HEK293 (cell line): ENCODE results near the gene SLC4A8.

Experiments
- CTCF ChIP-seq: fragments of 450-650 bp; formaldehyde crosslinking; IDR thresholded peaks from 2 replicates; pipeline ENCODE4 v1.5.1; 2016; ENCODE audit warnings: missing biosample characterization, missing genetic modification characterization
- KLF16 ChIP-seq: fragments of 450-650 bp; formaldehyde crosslinking; IDR thresholded peaks from 2 replicates; pipeline ENCODE4 v1.5.1; 2017; ENCODE audit warnings: missing biosample characterization, missing genetic modification characterization
- ZNF274 ChIP-seq, 2 experiments: fragments of 200-500 bp in 1 of 2; fragments of 450-650 bp in 1 of 2; sonication (Bioruptor generic) in 1 of 2; formaldehyde crosslinking in 1 of 2; IDR thresholded peaks; 2 replicates each; pipeline versions ENCODE4 v1.5.1 to v1.6.1; 2014 to 2016; ENCODE audit warnings: borderline replicate concordance in 1 of 2, inconsistent platforms in 1 of 2, low read length in 1 of 2, missing biosample characterization in 1 of 2, missing genetic modification characterization in 1 of 2
- TF ChIP-seq, protein P1 (sequence below): fragments of 450-650 bp; formaldehyde crosslinking; IDR thresholded peaks from 2 replicates; pipeline ENCODE4 v1.5.1; 2017; ENCODE audit warnings: missing biosample characterization, missing genetic modification characterization

DNA sequence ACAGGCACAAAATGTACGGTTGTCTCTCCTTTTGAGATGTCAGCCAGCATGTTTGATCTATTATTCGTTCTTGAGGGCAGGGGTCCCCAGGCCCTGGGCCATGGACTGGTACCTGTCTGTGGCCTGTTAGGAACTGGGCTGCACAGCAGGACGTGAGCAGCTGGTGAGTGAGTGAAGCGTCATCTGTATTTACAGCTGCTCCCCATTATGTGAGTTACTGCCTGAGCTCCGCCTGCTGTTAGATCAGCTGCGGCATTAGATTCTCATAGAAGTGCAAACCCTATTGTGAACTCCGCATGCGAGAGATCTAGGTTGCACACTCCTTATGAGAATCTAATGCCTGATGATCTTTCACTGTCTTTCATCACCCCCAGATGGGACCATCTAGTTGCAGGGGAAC is 125.0 kb downstream of the SLC4A8 start:
- TF ChIP-seq CTCF (tag by site-specific recombination), result no peak
- TF ChIP-seq, protein P1, sequence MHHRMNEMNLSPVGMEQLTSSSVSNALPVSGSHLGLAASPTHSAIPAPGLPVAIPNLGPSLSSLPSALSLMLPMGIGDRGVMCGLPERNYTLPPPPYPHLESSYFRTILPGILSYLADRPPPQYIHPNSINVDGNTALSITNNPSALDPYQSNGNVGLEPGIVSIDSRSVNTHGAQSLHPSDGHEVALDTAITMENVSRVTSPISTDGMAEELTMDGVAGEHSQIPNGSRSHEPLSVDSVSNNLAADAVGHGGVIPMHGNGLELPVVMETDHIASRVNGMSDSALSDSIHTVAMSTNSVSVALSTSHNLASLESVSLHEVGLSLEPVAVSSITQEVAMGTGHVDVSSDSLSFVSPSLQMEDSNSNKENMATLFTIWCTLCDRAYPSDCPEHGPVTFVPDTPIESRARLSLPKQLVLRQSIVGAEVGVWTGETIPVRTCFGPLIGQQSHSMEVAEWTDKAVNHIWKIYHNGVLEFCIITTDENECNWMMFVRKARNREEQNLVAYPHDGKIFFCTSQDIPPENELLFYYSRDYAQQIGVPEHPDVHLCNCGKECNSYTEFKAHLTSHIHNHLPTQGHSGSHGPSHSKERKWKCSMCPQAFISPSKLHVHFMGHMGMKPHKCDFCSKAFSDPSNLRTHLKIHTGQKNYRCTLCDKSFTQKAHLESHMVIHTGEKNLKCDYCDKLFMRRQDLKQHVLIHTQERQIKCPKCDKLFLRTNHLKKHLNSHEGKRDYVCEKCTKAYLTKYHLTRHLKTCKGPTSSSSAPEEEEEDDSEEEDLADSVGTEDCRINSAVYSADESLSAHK (tag by site-specific recombination), result no peak
- no peak for TF ChIP-seq KLF16 (tag by site-specific recombination)
- no peak for TF ChIP-seq ZNF274 (IDR thresholded peaks at IDR 0.05; ENCODE audit: low read length)
- TF ChIP-seq ZNF274 (tag by site-specific recombination; IDR thresholded peaks at IDR 0.05; ENCODE audit: borderline replicate concordance), result no peak
